Memory B cell (primary cell): ENCODE measurements around the gene ZBTB42.
A peak's percentile ranks its signal among the peaks of the same experiment; 100 is the strongest.

Experiments used
- ATAC-seq: fragments of 150-1000 bp; cut with Tn5 transposase; 2 replicates; pipeline ENCODE4 v1.10.0; 2021; ENCODE audit warnings: low read depth, mild to moderate bottlenecking, moderate library complexity
- DNase-seq, 2 donors: peaks; one replicate each; pipeline ENCODE4 v3.0.0; 2022; ENCODE audit warnings: low spot score in 2 of 2
- H3K27ac Mint-ChIP-seq: one replicate; pipeline ENCODE4 v1.8.0; 2022; ENCODE audit warnings: mild to moderate bottlenecking, moderate library complexity, mixed read lengths
- H3K27me3 Mint-ChIP-seq: one replicate; pipeline ENCODE4 v1.8.0; 2022; ENCODE audit warnings: mixed read lengths
- H3K36me3 Mint-ChIP-seq: one replicate; pipeline ENCODE4 v1.8.0; 2022; ENCODE audit warnings: mild to moderate bottlenecking, mixed read lengths
- H3K4me1 Mint-ChIP-seq: one replicate; pipeline ENCODE4 v1.8.0; 2022; ENCODE audit warnings: mixed read lengths
- H3K4me3 Mint-ChIP-seq: one replicate; pipeline ENCODE4 v1.8.0; 2022; ENCODE audit warnings: mild to moderate bottlenecking, moderate library complexity, mixed read lengths
- H3K9me3 Mint-ChIP-seq: one replicate; pipeline ENCODE4 v1.8.0; 2022; ENCODE audit warnings: mixed read lengths

Gene ZBTB42

GRCh38 chr14:104784218-104784568 lies 16.7 kb upstream of the ZBTB42 start:
- Mint-ChIP-seq H3K36me3 (no peaks in the 10 kb centered on the region), H3K9me3 (no peaks in the 10 kb centered on the region), H3K27ac (no peak overlapping the region), H3K4me3 (no peak overlapping the region), H3K27me3 (no peaks in the 10 kb centered on the region), H3K4me1 (no peaks in the 10 kb centered on the region)
- ATAC-seq (no peak), DNase-seq (no peak)

- ATAC-seq = no peak
- H3K9me3 Mint-ChIP-seq = no peaks in the 10 kb centered on the region
- H3K4me1 Mint-ChIP-seq = no peaks in the 10 kb centered on the region
- H3K36me3 Mint-ChIP-seq = no peaks in the 10 kb centered on the region
- H3K4me3 Mint-ChIP-seq = no peak overlapping the region
- no peak overlapping the region for H3K27ac Mint-ChIP-seq
- H3K27me3 Mint-ChIP-seq = no peaks in the 10 kb centered on the region
- no peak for DNase-seq
These were observed 15.8 kb upstream of the ZBTB42 start for GRCh38 chr14:104784846-104785707.

- H3K36me3 Mint-ChIP-seq = no peaks in the 10 kb centered on the region
- DNase-seq (no peak), ATAC-seq (no peak)
- no peaks in the 10 kb centered on the region for H3K27me3 Mint-ChIP-seq
- H3K4me3 Mint-ChIP-seq = no peak overlapping the region
- peak overlapping the region; percentile 47 for H3K27ac Mint-ChIP-seq
- H3K4me1 Mint-ChIP-seq = no peaks in the 10 kb centered on the region
- H3K9me3 Mint-ChIP-seq = no peaks in the 10 kb centered on the region
These were observed 15.2 kb upstream of the ZBTB42 start for GRCh38 chr14:104785708-104786080.

GRCh38 chr14:104786091-104786586 lies 14.8 kb upstream of the ZBTB42 start:
- H3K27ac Mint-ChIP-seq = peak overlapping the region; percentile 47
- no peak for DNase-seq
- H3K36me3 Mint-ChIP-seq = peaks cover 1% of the 10 kb centered on the region
- H3K27me3 Mint-ChIP-seq = no peaks in the 10 kb centered on the region
- H3K4me1 Mint-ChIP-seq = no peaks in the 10 kb centered on the region
- ATAC-seq = no peak
- H3K4me3 Mint-ChIP-seq = no peak overlapping the region
- no peaks in the 10 kb centered on the region for H3K9me3 Mint-ChIP-seq

- no peak overlapping the region for H3K4me3 Mint-ChIP-seq
- peaks cover 7% of the 10 kb centered on the region for H3K36me3 Mint-ChIP-seq
- H3K27ac Mint-ChIP-seq = no peak overlapping the region
- H3K9me3 Mint-ChIP-seq = no peaks in the 10 kb centered on the region
- no peaks in the 10 kb centered on the region for H3K27me3 Mint-ChIP-seq
- ATAC-seq (no peak), DNase-seq (no peak)
- peaks cover 4% of the 10 kb centered on the region for H3K4me1 Mint-ChIP-seq
These were observed 13.9 kb upstream of the ZBTB42 start for GRCh38 chr14:104786726-104787675.

- no peak for ATAC-seq
- no peak overlapping the region for H3K4me3 Mint-ChIP-seq
- H3K36me3 Mint-ChIP-seq = peaks cover 7% of the 10 kb centered on the region
- H3K9me3 Mint-ChIP-seq = no peaks in the 10 kb centered on the region
- peaks cover 8% of the 10 kb centered on the region for H3K4me1 Mint-ChIP-seq
- no peak for DNase-seq
- H3K27me3 Mint-ChIP-seq = no peaks in the 10 kb centered on the region
- H3K27ac Mint-ChIP-seq = no peak overlapping the region
These were observed 13.2 kb upstream of the ZBTB42 start for GRCh38 chr14:104787736-104788135.

GRCh38 chr14:104788161-104788818 lies 12.6 kb upstream of the ZBTB42 start:
- Mint-ChIP-seq H3K27ac (no peak overlapping the region), H3K9me3 (no peaks in the 10 kb centered on the region), H3K27me3 (no peaks in the 10 kb centered on the region), H3K4me3 (no peak overlapping the region), H3K36me3 (peaks cover 7% of the 10 kb centered on the region), H3K4me1 (peaks cover 12% of the 10 kb centered on the region)
- DNase-seq (no peak), ATAC-seq (no peak)

GRCh38 chr14:104788873-104789663 lies 11.8 kb upstream of the ZBTB42 start:
- no peak overlapping the region for H3K4me3 Mint-ChIP-seq
- no peak for ATAC-seq
- H3K27ac Mint-ChIP-seq = no peak overlapping the region

GRCh38 chr14:104789752-104790743 lies 10.9 kb upstream of the ZBTB42 start:
- H3K36me3 Mint-ChIP-seq = peaks cover 7% of the 10 kb centered on the region
- H3K4me1 Mint-ChIP-seq = peaks cover 22% of the 10 kb centered on the region
- no peaks in the 10 kb centered on the region for H3K9me3 Mint-ChIP-seq
- no peak overlapping the region for H3K27ac Mint-ChIP-seq
- no peaks in the 10 kb centered on the region for H3K27me3 Mint-ChIP-seq
- ATAC-seq (no peak), DNase-seq (no peak)
- no peak overlapping the region for H3K4me3 Mint-ChIP-seq

More at GRCh38 chr14:104788873-104789663, 11.8 kb upstream of the ZBTB42 start:
- no peaks in the 10 kb centered on the region for H3K9me3 Mint-ChIP-seq
- DNase-seq = no peak
- H3K27me3 Mint-ChIP-seq = no peaks in the 10 kb centered on the region
- H3K36me3 Mint-ChIP-seq = peaks cover 7% of the 10 kb centered on the region
- peaks cover 18% of the 10 kb centered on the region for H3K4me1 Mint-ChIP-seq

GRCh38 chr14:104791425-104791824 lies 9.5 kb upstream of the ZBTB42 start:
- no peak for ATAC-seq
- Mint-ChIP-seq H3K9me3 (no peaks in the 10 kb centered on the region), H3K4me1 (peaks cover 28% of the 10 kb centered on the region)

GRCh38 chr14:104792101-104792884 lies 8.6 kb upstream of the ZBTB42 start:
- no peaks in the 10 kb centered on the region for H3K9me3 Mint-ChIP-seq
- DNase-seq (no peak), ATAC-seq (no peak)
- H3K27me3 Mint-ChIP-seq = no peaks in the 10 kb centered on the region
- peaks cover 7% of the 10 kb centered on the region for H3K36me3 Mint-ChIP-seq
- no peak overlapping the region for H3K27ac Mint-ChIP-seq
- no peak overlapping the region for H3K4me3 Mint-ChIP-seq
- peaks cover 29% of the 10 kb centered on the region for H3K4me1 Mint-ChIP-seq

More at GRCh38 chr14:104791425-104791824, 9.5 kb upstream of the ZBTB42 start:
- Mint-ChIP-seq H3K4me3 (no peak overlapping the region), H3K36me3 (peaks cover 7% of the 10 kb centered on the region), H3K27me3 (no peaks in the 10 kb centered on the region), H3K27ac (peak overlapping the region; percentile 65)
- DNase-seq = no peak
